ENCODE results near the gene AOAH.
"Not testable (repeated sequence)": the region's sequence is repeated elsewhere in the genome, so short reads cannot be mapped to it uniquely, and the experiment has no call there.

The AOAH gene

DNA sequence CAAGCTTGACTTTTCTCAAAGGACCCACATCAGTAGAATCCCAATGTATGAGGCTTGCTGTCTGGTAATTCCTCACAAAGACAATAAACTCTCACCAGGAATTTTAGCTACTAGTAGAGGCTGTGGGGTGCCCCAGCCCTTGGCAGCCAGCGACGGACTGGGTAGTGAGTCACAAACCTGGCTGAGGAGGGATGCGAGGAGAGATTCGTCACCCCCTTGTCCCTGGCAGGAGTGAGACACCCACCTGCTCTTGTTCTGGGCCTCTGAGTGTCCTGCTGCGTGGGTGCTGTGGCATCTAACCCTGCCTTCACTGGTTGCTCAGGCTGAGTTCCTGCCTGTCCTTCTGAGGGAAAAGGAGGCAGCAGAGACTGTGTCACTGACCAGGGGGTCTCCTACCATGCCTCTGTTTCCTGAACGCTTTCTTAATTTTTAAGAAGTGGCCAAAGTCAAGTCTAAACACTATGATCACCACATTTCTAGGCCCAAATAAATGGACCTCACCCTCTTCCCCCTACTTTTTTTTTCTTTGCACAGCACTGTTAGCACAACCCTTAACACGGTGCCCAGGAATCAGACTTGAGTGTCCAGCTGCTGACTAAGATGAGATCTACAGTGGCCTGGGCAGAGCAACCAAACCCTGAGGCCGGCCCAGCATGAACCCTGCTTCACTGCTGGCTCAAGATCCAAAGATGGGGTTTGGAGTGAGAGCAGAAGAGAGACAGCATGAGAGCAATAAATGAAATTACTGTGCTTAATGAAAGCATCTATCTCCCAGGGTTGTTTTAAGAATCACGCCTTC is 188.2 kb downstream of the AOAH start:
- DNase-seq: no peak

DNA sequence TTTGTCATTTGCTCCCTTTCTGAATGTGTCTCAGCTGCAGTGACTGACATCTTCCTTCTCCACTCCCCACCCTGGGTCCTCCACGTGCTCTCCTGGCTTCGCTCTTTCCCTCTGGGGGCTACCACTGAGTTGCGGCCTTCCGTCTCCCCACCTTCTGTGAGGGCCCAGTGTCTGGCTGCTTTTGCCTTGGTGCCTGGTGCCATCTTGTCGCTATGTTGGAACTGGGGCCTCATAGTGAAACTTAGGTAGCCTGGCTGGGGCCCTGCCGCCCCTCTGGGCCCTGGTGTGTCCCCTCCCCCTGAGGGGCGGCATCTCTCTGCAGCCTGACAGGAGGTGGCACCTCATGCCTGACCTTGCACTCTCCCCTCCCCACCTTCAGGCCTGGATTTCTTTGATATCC is 190.6 kb downstream of the AOAH start:
- DNase-seq: no peak

DNA sequence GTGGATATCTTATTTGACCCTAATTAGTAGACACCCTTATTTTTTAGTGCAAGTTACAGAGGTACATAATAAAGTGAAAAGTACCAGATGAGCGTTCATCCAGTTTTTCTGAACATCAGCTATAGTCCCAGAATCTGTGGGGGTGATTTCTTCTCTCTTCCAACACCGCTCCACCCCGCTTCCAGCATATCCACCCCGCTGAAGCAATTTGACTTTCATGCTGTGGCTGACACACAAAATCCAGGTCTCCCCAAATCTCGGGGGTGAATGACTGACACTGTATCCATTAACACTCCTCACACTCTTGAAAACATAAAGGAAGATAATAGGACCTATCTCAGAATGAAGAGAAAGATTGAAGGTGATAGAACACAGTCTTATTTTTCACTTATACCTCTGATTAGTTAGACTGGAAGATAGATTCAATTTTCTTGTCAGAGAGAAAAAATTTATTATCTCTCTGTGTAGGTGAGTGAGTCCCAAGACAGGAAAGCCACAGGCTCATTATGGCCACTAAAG is 191.3 kb downstream of the AOAH start:
- DNase-seq: no peak

- no peak for DNase-seq
Observed at GRCh38 chr7:36531951-36532350, 192.3 kb downstream of the AOAH start.

GRCh38 chr7:36530456-36530855 is 193.8 kb downstream of the AOAH start:
- no peak for DNase-seq

GRCh38 chr7:36527549-36527913 is 196.8 kb downstream of the AOAH start:
- DNase-seq: no peak

DNA sequence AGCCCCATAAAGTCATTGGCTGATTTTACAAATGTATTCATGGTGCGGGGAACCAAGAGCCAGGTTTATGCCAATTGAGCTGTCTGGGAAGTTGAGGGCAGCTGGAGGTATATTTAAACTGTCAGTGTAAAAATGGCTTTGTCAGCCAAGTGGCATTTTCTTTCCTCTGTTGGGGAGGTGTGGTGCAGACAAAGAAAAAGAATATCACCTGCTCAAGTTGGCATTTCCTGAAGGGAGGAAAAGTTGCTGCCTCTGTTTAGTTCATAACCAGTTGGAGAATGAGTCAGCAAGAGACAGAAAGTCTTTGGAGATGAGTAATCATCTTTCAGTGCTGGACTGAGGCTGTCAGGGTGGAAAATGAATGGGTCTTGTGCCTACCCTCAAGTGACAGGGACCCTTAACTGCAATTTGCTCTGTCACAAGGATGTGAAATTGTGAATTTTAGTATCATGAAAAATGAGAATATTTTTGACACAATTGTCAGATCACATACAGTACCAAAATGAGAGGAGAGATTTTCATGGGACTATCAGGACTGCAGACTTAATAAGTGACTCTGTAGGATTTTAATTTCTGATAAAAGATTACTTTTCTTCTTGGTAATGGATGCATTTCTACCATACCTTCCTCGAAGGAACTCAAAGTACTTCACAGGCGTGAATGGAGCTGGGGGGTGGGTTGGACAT is 197.3 kb downstream of the AOAH start:
- DNase-seq: no peak

DNA sequence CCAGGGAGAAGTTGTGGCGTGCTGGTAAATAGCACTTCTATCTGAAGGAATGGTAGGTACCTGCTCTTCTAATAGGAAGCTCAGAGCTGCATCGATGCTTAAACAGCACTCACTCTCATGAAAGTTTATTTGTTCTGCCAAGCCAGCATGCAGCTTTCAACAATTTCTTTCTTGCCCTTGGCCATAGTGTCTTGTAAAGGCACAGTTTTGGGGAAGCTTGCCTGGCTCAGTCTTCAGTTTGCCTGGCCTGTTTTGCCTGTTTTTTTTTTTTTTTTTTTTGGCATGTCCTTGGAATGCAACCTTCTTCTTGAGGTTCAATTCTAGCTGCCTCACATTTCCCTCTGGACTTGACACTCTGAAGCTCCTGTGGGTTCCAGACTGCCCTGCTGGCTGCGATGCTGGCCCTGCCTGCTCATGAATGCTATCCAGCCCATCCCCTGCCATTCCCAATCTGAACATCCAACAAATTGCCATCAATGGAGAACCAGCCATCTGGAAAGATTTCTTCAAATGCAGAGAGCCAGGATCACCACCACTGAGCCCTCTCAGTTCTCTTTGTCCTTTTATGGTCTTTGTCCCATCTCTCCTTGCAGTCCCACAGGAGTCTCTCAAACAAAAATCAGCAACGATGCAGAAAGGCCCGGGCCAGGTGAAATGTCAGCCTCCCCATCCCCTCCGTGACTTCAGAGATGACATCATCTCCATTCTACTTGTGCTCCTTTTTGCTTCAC is 200.8 kb downstream of the AOAH start:
- DNase-seq: no peak

GRCh38 chr7:36522453-36523007 is 201.8 kb downstream of the AOAH start:
- no peak for DNase-seq

DNA sequence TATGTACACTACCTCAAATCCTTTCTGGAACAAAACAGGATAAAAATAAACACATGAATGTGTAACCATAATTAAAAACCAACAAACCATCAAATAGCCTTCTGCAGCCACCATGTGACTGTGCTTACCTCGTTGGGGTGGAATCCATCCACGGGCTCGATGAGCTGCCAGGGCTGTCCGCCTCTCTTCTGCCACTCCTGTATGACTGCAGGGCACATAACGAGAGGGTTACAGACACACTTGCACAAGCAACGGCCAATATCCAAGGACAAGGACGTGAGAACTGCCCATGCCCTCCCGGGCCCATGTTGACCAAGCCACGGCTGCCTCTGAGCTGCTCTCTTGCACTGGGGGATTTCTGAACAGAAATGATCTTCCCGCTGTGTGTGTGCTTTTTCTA is 202.4 kb downstream of the AOAH start:
- no peak for DNase-seq

GRCh38 chr7:36521133-36521532 is 203.2 kb downstream of the AOAH start:
- DNase-seq: no peak

GRCh38 chr7:36515847-36516246 is 208.4 kb downstream of the AOAH start:
- DNase-seq: no peak

DNA sequence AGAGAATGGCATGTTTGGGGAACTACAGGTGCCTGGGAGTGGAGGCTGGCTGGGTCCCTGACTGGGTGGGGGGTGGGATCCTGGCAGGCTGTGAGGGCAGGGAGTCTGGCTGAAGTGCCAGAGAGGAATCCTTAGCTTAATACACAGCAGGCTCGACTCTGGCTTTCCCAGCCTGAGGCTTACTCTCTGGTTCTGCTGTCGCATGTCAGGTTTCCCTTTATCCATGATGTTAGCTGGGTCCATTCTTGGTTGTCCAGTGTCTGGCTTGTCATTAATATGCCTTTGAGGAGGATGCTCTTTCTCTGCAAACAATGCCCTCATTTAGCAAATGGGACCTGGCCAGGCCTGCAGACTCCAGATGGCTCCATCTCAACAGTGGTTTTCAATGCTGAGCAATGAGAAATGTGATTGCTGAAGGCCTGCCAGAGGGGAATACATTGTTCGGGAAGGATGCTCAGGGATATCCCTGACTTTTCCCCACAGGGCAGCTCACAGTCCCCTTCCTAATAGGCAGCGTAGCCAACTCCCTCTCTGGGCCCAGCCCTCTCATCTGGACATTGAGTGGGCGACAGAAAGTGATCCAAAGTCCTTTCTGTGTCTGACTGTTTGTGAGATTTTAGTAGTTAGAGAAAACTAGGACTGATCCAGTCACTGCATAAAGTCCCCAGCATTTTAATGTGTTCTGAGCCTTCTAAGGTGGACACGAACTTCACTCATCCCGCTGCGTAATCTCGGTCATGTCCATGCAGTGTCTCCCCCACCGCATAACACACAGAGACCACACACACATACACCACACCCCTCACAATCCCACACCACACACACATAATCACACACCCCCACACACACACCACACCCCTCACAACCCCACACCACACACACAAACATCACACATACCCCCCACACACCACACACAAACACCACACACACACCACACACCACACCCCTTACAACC is 209.7 kb downstream of the AOAH start:
- no peak for DNase-seq

GRCh38 chr7:36513393-36513792 is 210.9 kb downstream of the AOAH start:
- no peak for DNase-seq

GRCh38 chr7:36512616-36513015 is 211.7 kb downstream of the AOAH start:
- DNase-seq: no peak

DNA sequence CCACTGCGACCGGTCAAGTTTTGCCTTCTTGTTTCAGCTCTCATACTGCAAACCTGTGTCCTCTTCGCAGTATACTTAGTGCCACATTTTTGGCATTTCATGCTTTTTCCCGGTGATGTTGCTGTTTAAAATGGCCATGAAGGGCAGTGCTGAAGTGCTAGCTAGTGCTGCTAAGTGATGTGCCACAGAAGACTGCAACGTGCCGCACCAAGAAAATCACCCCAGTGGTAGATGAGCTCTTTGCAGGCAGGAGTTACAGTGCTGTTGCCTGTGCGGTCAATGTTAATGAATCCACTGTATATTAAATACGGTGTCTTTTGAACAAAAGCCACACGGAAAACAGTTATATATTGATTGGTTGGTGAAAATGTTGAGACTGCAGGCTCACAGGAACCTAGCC is 214.3 kb downstream of the AOAH start:
- DNase-seq: no peak

DNA sequence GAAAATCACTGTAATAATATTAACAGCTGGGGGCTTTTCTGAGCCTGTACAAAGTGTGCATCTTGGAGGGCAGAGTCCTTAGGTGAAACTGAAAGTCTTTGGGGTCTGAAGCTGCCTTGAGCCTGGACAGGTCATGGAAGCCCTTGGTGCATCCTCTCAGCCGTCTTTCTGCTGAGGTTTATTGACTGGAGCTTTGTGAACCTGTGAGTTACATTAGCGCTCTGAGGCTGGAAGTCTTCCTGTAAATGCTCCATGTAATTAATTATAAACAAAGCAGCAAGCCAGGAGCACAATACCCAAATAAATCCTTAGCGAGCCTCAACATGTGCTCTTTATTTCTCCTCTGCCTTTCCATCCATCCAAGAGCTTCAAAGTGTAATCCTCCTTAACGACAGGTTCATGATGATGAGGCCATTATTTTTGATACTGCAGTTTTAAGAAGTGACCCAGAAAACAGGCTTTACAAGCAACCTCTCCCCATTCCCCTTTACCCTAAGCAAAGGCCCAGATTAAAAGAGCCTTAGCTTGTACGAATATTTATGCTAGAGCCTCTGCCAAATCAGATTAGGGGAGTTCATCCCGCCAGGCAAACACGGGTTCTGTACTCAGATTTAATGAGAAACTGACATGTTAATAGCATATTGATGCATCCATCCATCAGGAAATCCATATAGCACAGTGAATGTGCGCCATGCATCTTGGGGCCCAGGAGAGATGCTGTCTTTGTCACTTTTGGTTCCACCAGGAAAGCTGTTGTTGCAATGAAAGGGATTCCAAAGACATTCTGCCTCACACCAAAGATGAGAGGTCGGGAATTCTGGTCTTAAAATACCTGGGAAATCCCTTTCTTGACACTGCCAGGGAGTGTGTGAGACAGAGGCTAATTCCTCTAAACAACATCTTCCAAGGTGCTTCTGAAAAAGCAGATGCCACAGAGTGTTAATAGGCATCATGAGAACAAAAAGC is 216.5 kb downstream of the AOAH start:
- DNase-seq: no peak

- no peak for DNase-seq
Observed at GRCh38 chr7:36506820-36507219, 217.5 kb downstream of the AOAH start.

DNA sequence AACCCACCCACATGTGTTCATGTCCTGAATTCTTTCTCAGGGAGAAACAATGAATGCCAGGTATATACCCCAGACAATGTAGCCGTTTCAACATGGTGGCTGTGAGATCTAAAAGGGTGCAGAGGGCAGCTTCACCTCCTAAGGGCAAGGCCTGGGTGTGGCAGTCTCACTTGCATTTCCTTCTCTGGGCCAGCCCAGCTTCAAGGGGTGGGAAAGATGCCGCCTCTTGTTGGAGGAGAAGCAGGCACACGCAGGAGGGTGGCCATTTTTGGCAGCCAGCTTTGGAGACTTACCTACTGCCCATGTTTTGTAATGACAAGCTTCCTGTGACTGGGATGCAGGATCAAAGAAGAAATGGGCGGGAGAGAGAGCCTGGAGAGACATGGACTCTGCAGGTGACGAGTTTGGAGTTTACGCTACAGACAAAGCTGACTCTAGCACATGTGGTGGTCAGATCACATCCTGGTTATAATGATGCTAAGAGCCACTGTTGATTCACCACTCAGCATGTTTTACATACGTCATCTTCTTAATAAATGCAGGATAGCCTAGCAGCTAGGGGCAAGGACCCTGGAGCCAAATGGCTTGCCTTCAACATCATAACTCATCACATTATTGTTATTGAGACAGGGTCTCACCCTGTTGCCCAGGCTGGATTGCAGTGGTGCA is 218.0 kb downstream of the AOAH start:
- DNase-seq: no peak

DNA sequence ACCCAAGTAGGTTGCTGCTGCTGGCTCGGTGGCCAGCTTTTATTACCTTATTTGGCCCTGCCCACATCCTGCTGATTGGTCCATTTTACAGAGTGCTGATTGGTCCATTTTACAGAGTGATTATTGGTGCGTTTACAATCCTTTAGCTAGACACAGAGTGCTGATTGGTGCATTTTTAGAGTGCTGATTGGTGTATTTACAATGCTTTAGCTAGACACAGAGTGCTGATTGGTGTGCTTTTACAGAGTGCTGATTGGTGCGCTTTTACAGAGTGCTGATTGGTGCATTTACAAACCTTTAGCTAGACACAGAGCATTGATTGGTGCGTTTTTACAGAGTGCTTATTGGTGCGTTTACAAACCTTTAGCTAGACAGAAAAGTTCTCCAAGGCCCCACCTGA is 219.7 kb downstream of the AOAH start:
- DNase-seq: not testable (repeated sequence)
